GM18907 (cell line): ENCODE data around the gene F8.
A peak's percentile ranks its signal among the peaks of the same experiment; 100 is the strongest.
"Not testable (repeated sequence)": the region's sequence is repeated elsewhere in the genome, so short reads cannot be mapped to it uniquely, and the experiment has no call there.

Experiments used
- ATAC-seq: cut with Tn5 transposase; IDR thresholded peaks from one replicate; pipeline ENCODE4 v1.9.1; 2021; ENCODE audit warnings: mild to moderate bottlenecking, moderate library complexity; ENCODE audit not compliant: unreplicated experiment

The F8 gene

DNA sequence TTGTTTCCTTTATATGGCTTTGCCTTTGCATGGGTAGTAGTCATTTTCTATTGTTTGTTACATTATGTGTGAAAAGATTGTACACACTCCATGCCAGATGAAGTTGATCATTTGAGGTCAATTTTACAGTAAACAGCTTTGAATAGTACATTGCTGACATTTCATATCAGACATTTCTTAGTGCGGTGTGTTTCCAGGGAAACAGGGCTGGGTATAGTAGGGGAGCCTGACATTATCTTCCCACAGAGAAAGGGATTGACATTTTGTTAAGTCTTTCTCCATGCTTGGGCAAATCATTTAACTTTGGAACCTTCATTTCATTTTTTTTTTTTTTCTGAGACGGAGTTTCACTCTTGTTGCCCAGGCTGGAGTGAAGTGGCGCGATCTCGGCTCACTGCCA lies 9.1 kb upstream of the F8 start:
- no peak for ATAC-seq

GRCh38 chrX:155028877-155029291 lies 6.4 kb upstream of the F8 start:
- no peak for ATAC-seq

DNA sequence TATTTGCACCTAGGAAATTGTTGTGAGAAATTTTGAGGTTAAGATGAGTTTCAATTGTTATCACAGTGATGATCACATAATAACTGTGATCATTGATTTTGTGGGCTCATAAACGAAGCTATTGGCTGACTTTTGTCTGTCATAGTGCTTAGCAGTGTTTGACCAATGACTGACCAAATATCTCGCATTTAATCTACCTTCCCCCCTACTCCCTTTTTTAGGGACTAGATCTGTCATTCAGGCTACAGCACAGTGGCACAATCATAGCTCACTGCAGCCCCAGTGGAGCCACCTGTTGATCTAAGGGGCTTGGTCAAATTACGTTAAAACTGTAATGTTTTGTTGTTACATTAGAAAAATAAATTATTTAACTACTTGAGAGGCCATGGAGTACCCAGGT lies 5.6 kb upstream of the F8 start:
- no peak for ATAC-seq

DNA sequence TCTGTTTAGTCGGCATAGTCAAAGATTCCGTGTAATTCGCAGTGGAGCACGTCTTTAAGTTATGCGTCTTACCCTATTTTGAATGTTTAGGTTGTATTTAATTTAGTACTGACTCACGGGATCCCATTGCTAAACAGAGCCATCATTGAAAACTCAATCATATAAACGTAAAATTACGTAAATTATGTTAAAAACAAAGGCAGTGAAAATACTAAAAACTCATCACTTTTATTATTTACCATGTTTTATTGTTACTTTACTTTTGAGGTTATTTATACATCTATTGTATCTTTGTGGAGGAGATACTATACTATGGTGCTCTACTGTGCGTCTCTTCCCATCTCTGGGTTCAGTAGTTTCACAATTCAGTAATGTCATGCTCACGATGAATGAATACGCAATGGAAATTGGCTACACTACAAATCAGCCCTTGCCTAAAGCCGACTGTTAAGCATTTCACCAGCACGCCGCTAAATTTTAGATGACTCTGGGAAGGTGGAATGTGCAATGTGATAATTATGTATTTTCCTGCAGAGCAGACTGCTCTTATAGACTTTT lies 5.1 kb upstream of the F8 start:
- ATAC-seq: no peak

DNA sequence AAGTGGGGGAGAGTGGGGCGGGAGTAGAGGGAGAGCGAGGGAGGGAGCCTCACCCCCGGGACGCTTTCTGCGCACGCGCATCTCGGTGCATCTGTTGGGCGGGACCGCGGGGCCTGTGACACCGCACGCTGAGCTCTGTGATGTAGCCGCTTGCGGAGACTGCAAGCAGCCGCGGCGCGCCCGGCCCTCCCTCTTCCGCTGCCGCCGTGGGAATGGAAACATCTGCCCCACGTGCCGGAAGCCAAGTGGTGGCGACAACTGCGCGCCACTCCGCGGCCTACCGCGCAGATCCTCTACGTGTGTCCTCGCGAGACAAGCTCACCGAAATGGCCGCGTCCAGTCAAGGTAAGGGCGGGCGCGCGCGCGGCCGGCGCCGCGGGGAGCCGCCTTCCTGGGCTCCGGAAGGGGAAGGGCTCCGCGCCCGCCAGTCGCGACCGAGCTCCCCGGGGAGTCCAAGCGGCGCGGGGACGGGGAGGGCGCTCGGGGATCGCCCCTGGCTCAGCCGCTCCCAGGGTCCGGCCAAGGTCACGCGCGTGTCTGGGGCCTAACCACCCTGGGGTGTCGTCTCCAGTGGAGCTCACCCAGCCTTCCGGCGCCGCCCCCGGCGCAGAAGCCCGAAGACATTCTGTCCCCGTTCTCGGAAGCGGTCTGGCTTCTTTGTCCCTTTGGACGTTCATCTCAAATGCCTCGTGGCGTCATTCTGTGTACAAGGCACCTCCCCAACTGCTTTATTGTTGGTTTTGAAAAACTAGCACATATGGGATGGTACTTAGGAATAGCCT lies 4.4 kb upstream of the F8 start, which contains the start of gene FUNDC2:
TSS of gene FUNDC2 (plus strand) at position 118 of the 782 bp plus-strand sequence. CDS start at position 213, 95 bp downstream.
- peak; percentile 90 for ATAC-seq

GRCh38 chrX:155026420-155026726 lies 3.9 kb upstream of the F8 start:
- no peak for ATAC-seq

DNA sequence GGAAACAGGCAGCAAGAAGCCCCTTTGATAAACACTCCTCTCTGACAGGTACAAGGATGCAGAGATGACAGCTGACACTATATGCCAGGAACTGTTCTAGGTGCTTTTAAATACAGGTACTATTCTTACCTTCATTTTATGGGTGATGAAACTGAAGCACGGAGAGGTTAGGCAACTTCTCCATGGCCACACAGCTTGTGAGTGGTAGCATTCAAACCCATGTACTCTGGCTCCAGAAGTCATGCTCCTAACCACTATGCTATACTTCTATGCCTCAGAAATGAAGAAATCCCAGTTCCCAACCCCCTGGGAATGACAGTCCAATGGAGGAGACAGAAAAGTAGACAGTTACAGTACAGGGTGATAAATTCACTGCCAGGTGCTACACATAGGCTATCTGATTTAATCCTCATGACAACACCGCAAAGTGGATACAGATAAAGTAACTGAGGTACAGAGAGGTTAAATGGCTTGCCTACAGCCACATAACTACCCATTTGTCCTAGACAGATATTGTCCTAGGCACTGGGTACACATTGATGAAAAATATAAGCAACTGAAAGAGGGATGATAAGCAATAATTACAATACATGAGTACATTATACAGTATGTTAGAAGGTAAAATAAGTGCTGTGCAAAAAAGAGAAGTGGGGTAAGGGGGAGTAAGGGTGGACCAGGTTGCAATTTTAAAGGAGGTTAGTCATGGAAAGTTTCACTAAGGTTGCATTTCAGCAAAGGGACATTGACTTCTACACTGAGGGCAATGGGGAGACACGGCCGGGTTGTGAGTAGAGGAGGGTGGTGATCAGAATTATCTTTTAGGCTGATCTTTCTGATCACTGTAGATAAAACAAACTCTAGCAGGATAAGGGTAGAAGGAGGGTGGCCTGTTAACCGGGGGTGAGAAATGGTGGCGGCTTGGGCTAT lies 1.6 kb upstream of the F8 start:
- ATAC-seq: no peak

- ATAC-seq: no peak
Observed at GRCh38 chrX:155020591-155020990, 1.9 kb downstream of the F8 start.

- no peak for ATAC-seq
Observed at GRCh38 chrX:155009994-155010472, 12.5 kb downstream of the F8 start.

- ATAC-seq: not testable (repeated sequence)
Observed at GRCh38 chrX:155008578-155008977, 13.9 kb downstream of the F8 start.

- ATAC-seq: not testable (repeated sequence)
Observed at GRCh38 chrX:155006913-155007671, 15.4 kb downstream of the F8 start.

GRCh38 chrX:155006379-155006778 lies 16.1 kb downstream of the F8 start:
- not testable (repeated sequence) for ATAC-seq

GRCh38 chrX:155005190-155005589 lies 17.3 kb downstream of the F8 start:
- no peak for ATAC-seq

GRCh38 chrX:155001873-155002272 lies 20.6 kb downstream of the F8 start:
- no peak for ATAC-seq

DNA sequence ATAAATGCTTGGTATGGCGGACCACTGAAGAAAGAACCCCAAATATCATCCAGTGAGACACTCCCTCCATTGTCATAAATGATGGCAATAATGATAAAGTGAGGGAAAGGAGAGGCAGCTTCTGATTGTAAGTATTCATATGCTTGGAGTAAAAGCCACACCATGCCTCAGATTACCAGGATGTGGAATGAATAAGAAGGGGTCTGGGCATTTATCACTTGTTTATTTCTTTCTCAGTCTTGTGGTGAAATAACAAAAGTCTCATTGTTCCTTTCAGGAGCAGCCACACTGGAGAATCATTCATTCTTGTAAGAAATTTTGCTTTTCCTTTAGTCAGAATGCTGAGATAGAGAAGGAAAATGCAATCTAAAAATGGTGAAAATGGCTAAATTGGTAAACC lies 21.7 kb downstream of the F8 start:
- no peak for ATAC-seq

DNA sequence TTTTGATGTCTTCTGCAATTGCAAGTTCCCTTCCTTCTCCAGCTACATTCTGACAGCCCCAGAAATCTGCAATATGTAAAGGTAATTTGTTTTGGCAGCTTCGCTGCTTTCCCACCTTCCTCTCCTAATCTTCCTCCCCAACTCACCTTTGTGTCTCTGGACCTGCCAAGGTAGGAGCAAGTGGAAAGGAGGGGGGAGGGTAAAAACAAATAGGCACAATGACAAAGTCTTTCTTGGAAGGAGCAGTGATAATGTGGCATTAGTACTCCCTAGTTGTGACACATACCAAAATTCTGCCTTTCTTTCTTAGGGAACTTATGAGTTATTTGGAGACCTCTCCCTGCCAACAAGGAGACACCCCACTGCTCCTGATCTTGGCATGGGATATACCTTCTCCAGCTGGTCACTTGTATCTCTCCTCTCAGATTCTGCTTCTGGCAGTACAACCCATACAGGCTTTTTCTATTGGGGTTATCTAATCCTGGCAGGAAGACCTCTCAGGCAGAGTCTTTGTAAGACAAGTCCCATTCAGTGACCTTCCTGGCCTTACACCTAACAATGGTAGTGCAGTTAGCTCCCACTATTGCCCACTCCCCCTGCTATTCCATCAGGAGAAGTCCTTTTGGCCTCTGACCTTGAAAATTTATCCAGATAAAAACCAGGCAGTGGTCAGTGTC lies 24.2 kb downstream of the F8 start:
- ATAC-seq: no peak

GRCh38 chrX:154991476-154991875 lies 31.0 kb downstream of the F8 start:
- ATAC-seq: no peak

- peak; percentile 50 for ATAC-seq
Observed at GRCh38 chrX:154991039-154991438, 31.5 kb downstream of the F8 start.

DNA sequence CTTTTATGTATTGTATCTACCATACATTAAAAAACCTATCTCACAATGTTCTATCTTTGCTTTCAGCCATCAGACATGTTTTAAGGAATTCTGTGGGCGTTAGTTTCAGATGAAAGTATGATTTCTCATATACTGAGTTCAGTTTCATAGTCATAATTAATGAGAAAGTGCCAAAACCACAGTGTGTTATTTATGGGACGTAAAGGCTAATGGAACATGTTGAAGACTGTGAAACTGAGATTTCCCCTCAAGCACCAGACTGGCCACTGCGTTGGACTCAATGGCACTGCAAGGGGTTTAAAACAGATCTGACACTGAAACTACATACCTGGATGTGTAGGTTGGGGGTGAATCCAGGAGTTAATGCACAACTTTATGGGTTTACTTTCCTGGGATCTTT lies 32.0 kb downstream of the F8 start:
- peak; percentile 45 for ATAC-seq

- ATAC-seq: no peak
Observed at GRCh38 chrX:154988719-154989118, 33.8 kb downstream of the F8 start.
